ENCODE data around the gene SPTSSA. TPM values are rescaled to one million over a fixed set of nuclear protein-coding genes. Genes with fewer than 3 reads are reported as not detected.

SPTSSA gene
- total and polyA plus RNA-seq, 2 experiments from 2014 or later: 27.5 to 36.4 TPM

DNA sequence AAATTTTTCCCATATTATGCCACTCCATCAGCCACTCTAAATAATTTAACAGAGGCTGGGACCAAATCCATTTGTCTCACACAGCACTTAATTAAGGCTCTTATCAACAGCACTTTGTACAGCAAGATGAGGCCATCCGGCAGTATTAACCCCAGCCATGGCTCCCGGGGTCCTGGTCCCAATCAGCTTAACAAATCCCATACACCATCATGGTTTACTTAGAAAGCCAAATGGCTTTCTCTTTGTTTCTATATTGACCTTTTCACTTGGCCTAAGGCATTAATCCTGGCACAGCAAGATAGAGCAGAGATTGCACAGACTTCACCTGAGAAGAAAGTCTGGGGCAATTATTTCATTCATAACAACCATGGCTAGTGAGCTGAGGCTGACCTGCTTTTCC is 38.6 kb downstream of the SPTSSA start (continued):
- TF ChIP-seq JUNB (IDR thresholded peaks at IDR 0.05; ENCODE audit: unreplicated experiment) (no peak), NANOG (IDR thresholded peaks at IDR 0.05; ENCODE audit: borderline replicate concordance) (no peak), REST (IDR thresholded peaks at IDR 0.05; ENCODE audit: unreplicated experiment) (no peak)
- TF ChIP-seq, protein P1, sequence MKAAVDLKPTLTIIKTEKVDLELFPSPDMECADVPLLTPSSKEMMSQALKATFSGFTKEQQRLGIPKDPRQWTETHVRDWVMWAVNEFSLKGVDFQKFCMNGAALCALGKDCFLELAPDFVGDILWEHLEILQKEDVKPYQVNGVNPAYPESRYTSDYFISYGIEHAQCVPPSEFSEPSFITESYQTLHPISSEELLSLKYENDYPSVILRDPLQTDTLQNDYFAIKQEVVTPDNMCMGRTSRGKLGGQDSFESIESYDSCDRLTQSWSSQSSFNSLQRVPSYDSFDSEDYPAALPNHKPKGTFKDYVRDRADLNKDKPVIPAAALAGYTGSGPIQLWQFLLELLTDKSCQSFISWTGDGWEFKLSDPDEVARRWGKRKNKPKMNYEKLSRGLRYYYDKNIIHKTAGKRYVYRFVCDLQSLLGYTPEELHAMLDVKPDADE (IDR thresholded peaks at IDR 0.05): no peak
- TF ChIP-seq, protein P2, sequence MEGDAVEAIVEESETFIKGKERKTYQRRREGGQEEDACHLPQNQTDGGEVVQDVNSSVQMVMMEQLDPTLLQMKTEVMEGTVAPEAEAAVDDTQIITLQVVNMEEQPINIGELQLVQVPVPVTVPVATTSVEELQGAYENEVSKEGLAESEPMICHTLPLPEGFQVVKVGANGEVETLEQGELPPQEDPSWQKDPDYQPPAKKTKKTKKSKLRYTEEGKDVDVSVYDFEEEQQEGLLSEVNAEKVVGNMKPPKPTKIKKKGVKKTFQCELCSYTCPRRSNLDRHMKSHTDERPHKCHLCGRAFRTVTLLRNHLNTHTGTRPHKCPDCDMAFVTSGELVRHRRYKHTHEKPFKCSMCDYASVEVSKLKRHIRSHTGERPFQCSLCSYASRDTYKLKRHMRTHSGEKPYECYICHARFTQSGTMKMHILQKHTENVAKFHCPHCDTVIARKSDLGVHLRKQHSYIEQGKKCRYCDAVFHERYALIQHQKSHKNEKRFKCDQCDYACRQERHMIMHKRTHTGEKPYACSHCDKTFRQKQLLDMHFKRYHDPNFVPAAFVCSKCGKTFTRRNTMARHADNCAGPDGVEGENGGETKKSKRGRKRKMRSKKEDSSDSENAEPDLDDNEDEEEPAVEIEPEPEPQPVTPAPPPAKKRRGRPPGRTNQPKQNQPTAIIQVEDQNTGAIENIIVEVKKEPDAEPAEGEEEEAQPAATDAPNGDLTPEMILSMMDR (conservative IDR thresholded peaks at IDR 0.05; ENCODE audit: low read depth in 2 of 2): no peak

DNA sequence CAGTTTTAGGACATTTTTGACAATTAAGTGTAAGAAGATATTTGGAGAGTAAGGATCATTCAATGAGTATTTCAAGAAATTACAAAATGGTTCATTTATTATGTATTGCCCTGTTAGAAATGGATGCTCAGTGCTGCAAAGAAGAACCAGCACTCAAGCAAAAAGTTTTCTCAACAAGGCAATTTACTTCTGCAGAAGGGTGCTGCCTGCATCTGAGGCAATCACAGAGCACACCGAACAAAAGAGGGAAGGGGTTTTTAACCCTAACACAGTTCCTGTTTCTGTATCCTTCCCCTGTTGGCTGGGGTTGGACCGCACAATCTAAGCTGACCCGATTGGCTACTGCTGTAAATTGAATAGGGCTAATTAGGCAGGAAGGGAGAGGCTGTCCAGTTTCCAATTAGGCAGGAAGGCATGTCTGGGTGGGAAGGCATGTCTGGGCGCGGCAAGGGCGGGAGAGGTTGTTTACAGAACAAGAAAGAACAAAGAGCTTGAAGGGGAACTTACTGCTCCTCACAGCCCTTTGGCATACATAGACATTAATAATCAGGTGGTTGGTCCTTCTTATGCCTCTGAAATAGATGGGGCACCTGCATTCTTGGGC is 41.4 kb downstream of the SPTSSA start:
- Mint-ChIP-seq H3K9me3 (peaks cover 19% of the 10 kb centered on the region), H3K36me3 (ENCODE audit: low read depth) (peaks cover 4% of the 10 kb centered on the region; the same call in 1 of the 3 replicates), H3K4me1 (no peaks in the 10 kb centered on the region), H3K27ac (no peak overlapping the region), H3K4me3 (no peak overlapping the region), H3K27me3 (ENCODE audit: insufficient read depth, low read depth, poor library complexity) (no peaks in the 10 kb centered on the region)
- Histone ChIP-seq H3K27me3 (ENCODE audit: insufficient read depth) (no peaks in the 10 kb centered on the region), H3K9me2 (ENCODE audit: insufficient read depth) (peaks cover 5% of the 10 kb centered on the region; the same call in 1 of the 2 replicates), H3K4me3 (no peak overlapping the region), H3F3A (replicated peaks; ENCODE audit: low read depth) (no peaks in the 10 kb centered on the region), H3K36me3 (ENCODE audit: insufficient read depth) (no peaks in the 10 kb centered on the region), H4K20me1 (replicated peaks; ENCODE audit: insufficient read depth) (no peaks in the 10 kb centered on the region), H3K27ac (ENCODE audit: low read depth) (no peak overlapping the region), H3K79me2 (replicated peaks; ENCODE audit: insufficient read depth) (no peaks in the 10 kb centered on the region), H3K4me1 (ENCODE audit: insufficient read depth) (no peaks in the 10 kb centered on the region), H2AFZ (no peak overlapping the region), H3K4me2 (no peak overlapping the region)
- ATAC-seq (no peak), DNase-seq (ENCODE audit: low spot score) (no peak)
- TF ChIP-seq EZH2phosphoT487 (IDR thresholded peaks at IDR 0.05; ENCODE audit: unreplicated experiment): no peak
- TF ChIP-seq EZH2 (IDR thresholded peaks at IDR 0.05; ENCODE audit: low read depth, unreplicated experiment): no peak
- no peak for TF ChIP-seq JUNB (IDR thresholded peaks at IDR 0.05; ENCODE audit: unreplicated experiment)
- TF ChIP-seq, protein P1 (IDR thresholded peaks at IDR 0.05): no peak
- TF ChIP-seq ZNF114 (CRISPR knock-in tag; IDR thresholded peaks at IDR 0.05): no peak
- TF ChIP-seq, protein P2 (conservative IDR thresholded peaks at IDR 0.05; ENCODE audit: low read depth in 2 of 2): no peak
- TF ChIP-seq STAT1 (IDR thresholded peaks at IDR 0.05; ENCODE audit: unreplicated experiment): no peak

Measured in GM23338 (cell line).